Keratinocyte (primary cell): ENCODE data around the gene HOXA11. TPM values are rescaled to one million over a fixed set of nuclear protein-coding genes. Genes with fewer than 3 reads are reported as not detected.

Experiments used
- DNase-seq: peaks from one replicate; pipeline ENCODE4 v3.0.0-alpha.2; 2011; ENCODE audit warnings: low read depth, missing footprints, low spot score
- FAIRE-seq: peaks from 2 replicates; lab custom pipeline; 2011; peaks lifted over from hg19 to GRCh38; lab: Jason Lieb, UNC
- H2AFZ ChIP-seq: 2 replicates; pipeline ENCODE4 v1.6.0; 2012; ENCODE audit warnings: low read length, control low read depth, inconsistent platforms; ENCODE audit not compliant: control insufficient read depth
- H3K27ac ChIP-seq: 2 replicates; pipeline ENCODE4 v1.5.1; 2011; ENCODE audit warnings: low read length; ENCODE audit not compliant: control insufficient read depth, insufficient read depth
- H3K27me3 ChIP-seq: 3 replicates; pipeline ENCODE4 v1.6.0; 2011; ENCODE audit warnings: low read length; ENCODE audit not compliant: control insufficient read depth, insufficient read depth; ENCODE audit errors: extremely low read depth
- H3K36me3 ChIP-seq, 2 experiments: 2 replicates in 1 of 2; 3 replicates in 1 of 2; pipeline ENCODE4 v1.5.1; 2011; ENCODE audit warnings: low read length in 2 of 2, mild to moderate bottlenecking in 1 of 2; ENCODE audit not compliant: control insufficient read depth in 2 of 2, insufficient read depth in 2 of 2; ENCODE audit errors: extremely low read depth in 1 of 2
- H3K4me1 ChIP-seq: 3 replicates; pipeline ENCODE4 v1.5.1; 2011; ENCODE audit warnings: low read length; ENCODE audit not compliant: control insufficient read depth, insufficient read depth; ENCODE audit errors: extremely low read depth
- H3K4me2 ChIP-seq: 3 replicates; pipeline ENCODE4 v1.6.0; 2011; ENCODE audit warnings: low read depth, low read length; ENCODE audit not compliant: control insufficient read depth, insufficient read depth; ENCODE audit errors: extremely low read depth
- H3K4me3 ChIP-seq, 3 experiments: fragments of 200-600 bp in 1 of 3; sonication (generic) in 1 of 3; 2 replicates in 2 of 3; 3 replicates in 1 of 3; pipeline ENCODE4 v1.5.1; 2011 to 2016; ENCODE audit warnings: low read length in 3 of 3, mild to moderate bottlenecking in 3 of 3, control low read depth in 2 of 3, inconsistent platforms in 1 of 3, low read depth in 1 of 3, mixed read lengths in 1 of 3, mixed run types in 1 of 3, moderate library complexity in 1 of 3; ENCODE audit not compliant: control insufficient read depth in 2 of 3, insufficient read depth in 2 of 3; ENCODE audit errors: extremely low read depth in 1 of 3
- H3K79me2 ChIP-seq: 2 replicates; pipeline ENCODE4 v1.6.0; 2012; ENCODE audit warnings: low read length; ENCODE audit not compliant: control insufficient read depth, insufficient read depth
- H3K9ac ChIP-seq: 3 replicates; pipeline ENCODE4 v1.6.0; 2011; ENCODE audit warnings: low read length; ENCODE audit not compliant: control insufficient read depth, insufficient read depth; ENCODE audit errors: extremely low read depth
- H3K9me1 ChIP-seq: 3 replicates; pipeline ENCODE4 v1.6.0; 2011; ENCODE audit warnings: low read length; ENCODE audit not compliant: control insufficient read depth, insufficient read depth; ENCODE audit errors: extremely low read depth
- H3K9me3 ChIP-seq: 2 replicates; pipeline ENCODE4 v1.5.1; 2012; ENCODE audit warnings: low read depth, low read length; ENCODE audit not compliant: control insufficient read depth
- H4K20me1 ChIP-seq: 3 replicates; pipeline ENCODE4 v1.6.0; 2011; ENCODE audit warnings: low read length; ENCODE audit not compliant: control insufficient read depth, insufficient read depth; ENCODE audit errors: extremely low read depth
- EZH2 ChIP-seq: IDR thresholded peaks from one replicate; pipeline ENCODE4 v1.6.1; 2012; ENCODE audit warnings: inconsistent platforms, mild to moderate bottlenecking, low read length, moderate library complexity
- dilution Hi-C: fragments of 300-500 bp; cut with MboI; formaldehyde crosslinking; loops from one replicate; pipeline ENCODE4 v1.7.0; 2020; ENCODE audit warnings: low sequenced_read_pairs; ENCODE audit not compliant: extremely low pct_ligation_motif_present
- polyA plus RNA-seq, 5 experiments: library from polyadenylated mRNA; depleted of rRNA in 3 of 5; stranded (reverse) in 3 of 5; stranded (forward) in 1 of 5; unstranded in 1 of 5; fragments of >200 nt; gene quantifications; 1 replicate in 1 of 5; 2 replicates in 3 of 5; 3 replicates in 1 of 5; pipeline versions ENCODE4 v1.2.1 to v1.2.3, GENCODE V29; 2011 to 2012; ENCODE audit warnings: missing spikeins in 2 of 5, low read depth in 1 of 5, low replicate concordance in 1 of 5
- TF ChIP-seq, protein P1 (sequence below), 3 experiments: IDR thresholded peaks in 1 of 3; conservative IDR thresholded peaks in 1 of 3; optimal IDR thresholded peaks in 1 of 3; 2 replicates in 2 of 3; 3 replicates in 1 of 3; pipeline versions ENCODE3 to v1.5.1; 2011; ENCODE audit warnings: low read length in 3 of 3, mild to moderate bottlenecking in 3 of 3, moderate library complexity in 2 of 3, control low read depth in 1 of 3, inconsistent platforms in 1 of 3; ENCODE audit not compliant: insufficient read depth in 2 of 3; ENCODE audit errors: extremely low read depth in 1 of 3

HOXA11 gene
- polyA plus RNA-seq, 1 donor (not counting 4 experiments of a cell fraction or from before 2014, with no cell fraction given), result 0.07 TPM

DNA sequence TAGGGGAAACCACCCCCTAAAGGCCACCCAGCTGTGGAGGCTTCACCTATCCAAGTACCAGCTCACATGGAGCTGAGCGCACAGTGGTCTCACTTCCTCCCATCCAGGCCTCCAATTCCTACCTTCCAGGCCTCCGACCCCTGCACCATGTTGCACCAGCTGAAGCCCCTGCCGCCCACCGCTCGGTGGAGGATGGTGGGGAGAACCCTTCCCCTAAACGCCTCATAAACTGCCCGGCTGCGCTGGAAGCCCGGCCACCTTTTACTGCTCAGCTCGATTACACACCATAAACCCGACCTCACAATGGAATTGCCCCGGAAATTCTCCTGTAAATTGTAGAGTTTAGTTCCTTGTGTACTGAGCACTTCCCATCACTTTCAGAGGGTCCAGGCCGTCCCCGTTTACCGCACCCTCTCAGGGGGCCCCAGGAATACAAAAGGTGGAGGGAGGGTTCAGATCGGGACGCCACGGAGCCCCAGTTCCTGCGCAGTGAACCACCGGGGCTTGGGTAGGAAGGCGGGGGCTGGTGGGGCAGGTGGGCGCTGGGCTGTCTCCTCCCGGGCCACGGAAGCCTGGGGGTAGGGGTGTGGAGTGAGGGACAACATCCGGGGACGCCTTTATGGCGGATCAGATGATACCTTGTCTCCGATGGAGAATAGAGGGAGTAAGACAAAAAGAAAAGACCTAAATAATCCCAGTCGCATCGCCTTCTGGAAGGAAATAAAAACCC is 27.2 kb downstream of the HOXA11 start:
- peak overlapping the region; percentile 87 for H2AFZ ChIP-seq
- FAIRE-seq (no peak), DNase-seq (no peak)
- no peaks in the 10 kb centered on the region for H3K9me1 ChIP-seq
- H3K9ac ChIP-seq, result peak overlapping the region; percentile 90
- H3K27me3 ChIP-seq, result no peaks in the 10 kb centered on the region
- H3K9me3 ChIP-seq, result no peaks in the 10 kb centered on the region
- peak overlapping the region; percentile 87 for H3K27ac ChIP-seq
- no peak for TF ChIP-seq EZH2
- TF ChIP-seq, protein P1, sequence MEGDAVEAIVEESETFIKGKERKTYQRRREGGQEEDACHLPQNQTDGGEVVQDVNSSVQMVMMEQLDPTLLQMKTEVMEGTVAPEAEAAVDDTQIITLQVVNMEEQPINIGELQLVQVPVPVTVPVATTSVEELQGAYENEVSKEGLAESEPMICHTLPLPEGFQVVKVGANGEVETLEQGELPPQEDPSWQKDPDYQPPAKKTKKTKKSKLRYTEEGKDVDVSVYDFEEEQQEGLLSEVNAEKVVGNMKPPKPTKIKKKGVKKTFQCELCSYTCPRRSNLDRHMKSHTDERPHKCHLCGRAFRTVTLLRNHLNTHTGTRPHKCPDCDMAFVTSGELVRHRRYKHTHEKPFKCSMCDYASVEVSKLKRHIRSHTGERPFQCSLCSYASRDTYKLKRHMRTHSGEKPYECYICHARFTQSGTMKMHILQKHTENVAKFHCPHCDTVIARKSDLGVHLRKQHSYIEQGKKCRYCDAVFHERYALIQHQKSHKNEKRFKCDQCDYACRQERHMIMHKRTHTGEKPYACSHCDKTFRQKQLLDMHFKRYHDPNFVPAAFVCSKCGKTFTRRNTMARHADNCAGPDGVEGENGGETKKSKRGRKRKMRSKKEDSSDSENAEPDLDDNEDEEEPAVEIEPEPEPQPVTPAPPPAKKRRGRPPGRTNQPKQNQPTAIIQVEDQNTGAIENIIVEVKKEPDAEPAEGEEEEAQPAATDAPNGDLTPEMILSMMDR (optimal IDR thresholded peaks at IDR 0.05 in 1 of 3, IDR thresholded peaks at IDR 0.05 in 1 of 3, conservative IDR thresholded peaks at IDR 0.05 in 1 of 3; ENCODE audit: extremely low read depth in 1 of 3, insufficient read depth in 2 of 3, low read length in 3 of 3), result no peak
- peaks cover 45% of the 10 kb centered on the region for H3K79me2 ChIP-seq
- no peaks in the 10 kb centered on the region for H3K36me3 ChIP-seq
- dilution Hi-C loops, result no loop called here
- H4K20me1 ChIP-seq, result no peaks in the 10 kb centered on the region
- peak overlapping the region; percentile 55 to 94 (median 80) for H3K4me3 ChIP-seq
- peak overlapping the region; percentile 98 for H3K4me2 ChIP-seq
- peaks cover 69% of the 10 kb centered on the region for H3K4me1 ChIP-seq

DNA sequence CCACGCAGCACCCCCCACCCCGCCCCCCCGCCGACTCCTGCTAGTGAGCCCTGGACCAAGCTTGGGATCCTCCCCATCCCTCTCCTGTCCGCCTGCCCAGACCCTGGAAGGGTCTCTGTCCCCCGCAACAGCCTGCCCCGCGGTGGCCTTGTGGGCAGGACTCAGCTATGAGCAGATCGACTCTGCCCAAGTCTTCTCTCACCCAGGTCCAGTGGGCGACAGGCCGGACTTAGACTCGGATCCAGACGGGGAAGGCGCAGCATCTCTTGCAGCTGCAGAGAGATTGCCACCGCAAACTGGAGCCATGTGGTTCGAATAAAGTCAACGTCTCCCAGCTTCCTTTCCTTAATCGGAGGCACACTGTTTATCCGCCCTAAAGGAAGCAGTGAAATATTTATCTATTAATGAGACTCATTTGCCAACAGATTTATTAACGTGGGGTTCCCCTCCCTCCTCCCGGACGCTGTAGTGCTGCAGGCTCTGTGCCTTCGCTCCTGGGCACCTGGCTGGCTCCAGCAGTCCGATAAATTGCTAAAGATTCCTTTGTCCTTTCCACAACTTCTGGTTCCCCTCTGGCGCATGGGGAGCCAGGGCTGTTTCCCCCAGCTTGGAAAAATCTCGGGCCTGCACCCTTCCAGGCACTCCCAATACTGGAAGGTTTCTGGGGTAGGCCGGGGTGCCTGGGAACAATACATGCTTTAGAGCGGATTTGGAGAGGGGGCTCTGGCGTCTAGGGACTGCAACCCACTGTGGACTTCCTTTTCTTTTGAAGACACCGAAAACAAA is 27.9 kb downstream of the HOXA11 start:
- Histone ChIP-seq H3K4me3 (peak overlapping the region; percentile 55 to 94 (median 80)), H3K9me3 (no peaks in the 10 kb centered on the region), H3K27ac (peak overlapping the region; percentile 87), H3K9me1 (no peaks in the 10 kb centered on the region), H2AFZ (peak overlapping the region; percentile 87), H3K4me1 (peaks cover 76% of the 10 kb centered on the region), H4K20me1 (no peaks in the 10 kb centered on the region), H3K4me2 (peak overlapping the region; percentile 98), H3K36me3 (no peaks in the 10 kb centered on the region), H3K27me3 (no peaks in the 10 kb centered on the region), H3K9ac (peak overlapping the region; percentile 90), H3K79me2 (peaks cover 39% of the 10 kb centered on the region)
- TF ChIP-seq, protein P1 (optimal IDR thresholded peaks at IDR 0.05 in 1 of 3, IDR thresholded peaks at IDR 0.05 in 1 of 3, conservative IDR thresholded peaks at IDR 0.05 in 1 of 3; ENCODE audit: extremely low read depth in 1 of 3, insufficient read depth in 2 of 3, low read length in 3 of 3), result no peak
- no peak for TF ChIP-seq EZH2
- DNase-seq, result no peak
- no peak for FAIRE-seq
- dilution Hi-C loops, result no loop called here
